22Rv1 (cell line): ENCODE data around the gene NEUROG3.

Experiments used
- ZFX ChIP-seq: fragments of 450-650 bp; IDR thresholded peaks from 2 replicates; pipeline ENCODE4 v1.6.1; 2017; ENCODE audit warnings: antibody characterized with exemption, borderline replicate concordance
- TF ChIP-seq, protein P1 (sequence below): fragments of 450-650 bp; IDR thresholded peaks from 2 replicates; pipeline ENCODE4 v1.5.1; 2017; ENCODE audit warnings: mild to moderate bottlenecking

- TF ChIP-seq, protein P1, sequence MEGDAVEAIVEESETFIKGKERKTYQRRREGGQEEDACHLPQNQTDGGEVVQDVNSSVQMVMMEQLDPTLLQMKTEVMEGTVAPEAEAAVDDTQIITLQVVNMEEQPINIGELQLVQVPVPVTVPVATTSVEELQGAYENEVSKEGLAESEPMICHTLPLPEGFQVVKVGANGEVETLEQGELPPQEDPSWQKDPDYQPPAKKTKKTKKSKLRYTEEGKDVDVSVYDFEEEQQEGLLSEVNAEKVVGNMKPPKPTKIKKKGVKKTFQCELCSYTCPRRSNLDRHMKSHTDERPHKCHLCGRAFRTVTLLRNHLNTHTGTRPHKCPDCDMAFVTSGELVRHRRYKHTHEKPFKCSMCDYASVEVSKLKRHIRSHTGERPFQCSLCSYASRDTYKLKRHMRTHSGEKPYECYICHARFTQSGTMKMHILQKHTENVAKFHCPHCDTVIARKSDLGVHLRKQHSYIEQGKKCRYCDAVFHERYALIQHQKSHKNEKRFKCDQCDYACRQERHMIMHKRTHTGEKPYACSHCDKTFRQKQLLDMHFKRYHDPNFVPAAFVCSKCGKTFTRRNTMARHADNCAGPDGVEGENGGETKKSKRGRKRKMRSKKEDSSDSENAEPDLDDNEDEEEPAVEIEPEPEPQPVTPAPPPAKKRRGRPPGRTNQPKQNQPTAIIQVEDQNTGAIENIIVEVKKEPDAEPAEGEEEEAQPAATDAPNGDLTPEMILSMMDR: no peak
- no peak for TF ChIP-seq ZFX
Measured at GRCh38 chr10:69583106-69583505, 9.9 kb upstream of the NEUROG3 start.
